Spinal cord (tissue), 10 donors: Measurements from ENCODE around the gene NHSL2. TPM values are rescaled to one million over a fixed set of nuclear protein-coding genes. Genes with fewer than 3 reads are reported as not detected.

Experiments used
- DNase-seq, 6 donors: peaks; one replicate each; pipeline versions ENCODE4 v3.0.0 to v3.0.0-alpha.2; 2013 to 2015; ENCODE audit warnings: low spot score in 6 of 6, low read depth in 4 of 6
- H3K27ac ChIP-seq: one replicate; pipeline ENCODE4 v1.5.1; 2013; ENCODE audit warnings: low read depth, low read length, control low read depth
- H3K27me3 ChIP-seq: one replicate; pipeline ENCODE4 v1.6.1; 2013; ENCODE audit warnings: low read length; ENCODE audit not compliant: control insufficient read depth, insufficient read depth
- H3K36me3 ChIP-seq: one replicate; pipeline ENCODE4 v1.6.1; 2013; ENCODE audit warnings: low read length; ENCODE audit not compliant: control insufficient read depth, insufficient read depth
- H3K4me1 ChIP-seq: one replicate; pipeline ENCODE4 v1.6.1; 2013; ENCODE audit warnings: low read length; ENCODE audit not compliant: control insufficient read depth, insufficient read depth
- H3K4me3 ChIP-seq: one replicate; pipeline ENCODE4 v1.5.1; 2013; ENCODE audit warnings: low read depth, low read length, control low read depth
- H3K9me3 ChIP-seq: one replicate; pipeline ENCODE4 v1.6.1; 2013; ENCODE audit warnings: low read length; ENCODE audit not compliant: control insufficient read depth, insufficient read depth
- WGBS: methylation state at CpG from one replicate; pipeline ENCODE4 v1.1.5; 2013; ENCODE audit warnings: missing lambda C conversion rate; ENCODE audit not compliant: insufficient coverage; 5-methylcytosine and 5-hydroxymethylcytosine counted together
- polyA plus RNA-seq, 2 donors: library from polyadenylated mRNA; unstranded; fragments of 120-200 nt; gene quantifications; one replicate each; pipeline ENCODE4 v1.2.1, GENCODE V29; 2013; ENCODE audit not compliant: insufficient read length in 2 of 2
- total RNA-seq, 2 donors: library from RNA; depleted of rRNA in 1 of 2; stranded (reverse); fragments of 120-200 nt in 1 of 2; fragments of >200 nt in 1 of 2; gene quantifications; one replicate each; pipeline versions ENCODE4 v1.2.3 to v1.2.4, GENCODE V29; 2013 to 2014
- donor health status: healthy.

NHSL2 gene
- total and polyA plus RNA-seq, 4 donors, result 6.1 to 19.2 (median 8.5) TPM

- peak overlapping the region; percentile 64 for H3K27ac ChIP-seq
- H3K4me3 ChIP-seq, result no peak overlapping the region
- WGBS, result 62% methylated on average over 5 of the region's 7 CpGs
- DNase-seq, result peak in 2 of 6 donors; percentile 64 to 69
- no peaks in the 10 kb centered on the region for H3K36me3 ChIP-seq
- H3K4me1 ChIP-seq, result peaks cover 10% of the 10 kb centered on the region
- peaks cover 15% of the 10 kb centered on the region for H3K27me3 ChIP-seq
- peaks cover 3% of the 10 kb centered on the region for H3K9me3 ChIP-seq
These were observed 119.1 kb downstream of the NHSL2 start for GRCh38 chrX:72029483-72030411.

DNA sequence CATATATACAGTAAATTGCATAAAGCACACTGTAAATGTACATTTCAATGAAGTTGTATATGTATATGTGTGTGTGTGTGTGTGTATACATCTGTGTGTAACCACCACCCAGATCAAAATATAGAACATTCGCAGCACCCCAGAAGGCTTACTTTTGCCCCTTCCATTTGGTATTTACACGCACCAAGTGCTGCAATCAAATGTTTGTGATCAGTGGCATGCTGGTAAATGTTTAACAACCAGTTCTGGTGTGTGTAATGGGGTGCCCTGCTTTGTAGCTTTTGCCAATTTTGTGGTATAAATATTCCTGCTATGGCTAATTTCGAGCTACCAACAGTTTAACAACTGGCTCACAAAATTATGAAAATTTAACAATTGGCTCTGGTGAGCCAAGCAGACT is 119.8 kb downstream of the NHSL2 start:
- WGBS, result no CpG with 5 or more reads among the region's 3 CpGs
- Histone ChIP-seq H3K4me1 (peaks cover 10% of the 10 kb centered on the region), H3K9me3 (peaks cover 3% of the 10 kb centered on the region), H3K36me3 (no peaks in the 10 kb centered on the region), H3K27ac (peak overlapping the region; percentile 64), H3K27me3 (peaks cover 15% of the 10 kb centered on the region), H3K4me3 (no peak overlapping the region)
- DNase-seq, result peak in 1 of 6 donors; percentile 51

- H3K36me3 ChIP-seq, result no peaks in the 10 kb centered on the region
- peaks cover 10% of the 10 kb centered on the region for H3K4me1 ChIP-seq
- H3K27ac ChIP-seq, result no peak overlapping the region
- no peak overlapping the region for H3K4me3 ChIP-seq
- DNase-seq, result no peak
- H3K27me3 ChIP-seq, result peaks cover 13% of the 10 kb centered on the region
- peaks cover 3% of the 10 kb centered on the region for H3K9me3 ChIP-seq
- WGBS, result no CpG with 5 or more reads among the region's 1 CpG
These were observed 120.5 kb downstream of the NHSL2 start for GRCh38 chrX:72031118-72031517.

- H3K4me1 ChIP-seq, result peaks cover 10% of the 10 kb centered on the region
- no CpG with 5 or more reads among the region's 5 CpGs for WGBS
- H3K4me3 ChIP-seq, result no peak overlapping the region
- H3K27ac ChIP-seq, result no peak overlapping the region
- no peaks in the 10 kb centered on the region for H3K36me3 ChIP-seq
- peaks cover 3% of the 10 kb centered on the region for H3K9me3 ChIP-seq
- DNase-seq, result no peak
- peaks cover 8% of the 10 kb centered on the region for H3K27me3 ChIP-seq
These were observed 121.0 kb downstream of the NHSL2 start for GRCh38 chrX:72031634-72032033.

DNA sequence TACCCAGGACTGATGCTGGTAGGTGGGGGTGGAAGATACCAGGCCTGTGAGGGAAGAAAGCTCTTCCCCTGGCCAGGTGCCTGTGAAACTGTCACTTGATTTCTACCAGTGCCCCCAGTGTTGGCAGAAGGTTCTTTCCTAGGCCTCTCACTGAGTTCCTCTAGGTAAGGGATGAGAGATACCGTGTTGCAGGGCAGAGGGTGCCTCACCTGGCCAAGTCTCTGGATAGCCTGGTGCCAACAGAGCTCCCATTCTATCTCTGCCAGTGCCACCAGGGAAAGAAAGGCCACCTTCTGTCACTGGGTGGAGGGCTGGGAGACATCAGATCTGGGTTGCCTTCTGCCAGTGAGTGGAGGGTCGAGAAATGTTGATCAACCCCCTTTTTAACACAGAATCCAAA is 127.0 kb downstream of the NHSL2 start:
- H3K4me3 ChIP-seq, result no peak overlapping the region
- H3K9me3 ChIP-seq, result peaks cover 2% of the 10 kb centered on the region
- DNase-seq, result no peak
- no peaks in the 10 kb centered on the region for H3K36me3 ChIP-seq
- 55% methylated on average over 1 of the region's 2 CpGs for WGBS
- peaks cover 15% of the 10 kb centered on the region for H3K4me1 ChIP-seq
- H3K27ac ChIP-seq, result no peak overlapping the region
- peaks cover 23% of the 10 kb centered on the region for H3K27me3 ChIP-seq

GRCh38 chrX:72038016-72038415 is 127.4 kb downstream of the NHSL2 start:
- Histone ChIP-seq H3K36me3 (no peaks in the 10 kb centered on the region), H3K27me3 (peaks cover 23% of the 10 kb centered on the region), H3K9me3 (no peaks in the 10 kb centered on the region), H3K4me1 (peaks cover 15% of the 10 kb centered on the region), H3K27ac (no peak overlapping the region), H3K4me3 (no peak overlapping the region)
- no peak for DNase-seq
- WGBS, result no CpG with 5 or more reads among the region's 4 CpGs

DNA sequence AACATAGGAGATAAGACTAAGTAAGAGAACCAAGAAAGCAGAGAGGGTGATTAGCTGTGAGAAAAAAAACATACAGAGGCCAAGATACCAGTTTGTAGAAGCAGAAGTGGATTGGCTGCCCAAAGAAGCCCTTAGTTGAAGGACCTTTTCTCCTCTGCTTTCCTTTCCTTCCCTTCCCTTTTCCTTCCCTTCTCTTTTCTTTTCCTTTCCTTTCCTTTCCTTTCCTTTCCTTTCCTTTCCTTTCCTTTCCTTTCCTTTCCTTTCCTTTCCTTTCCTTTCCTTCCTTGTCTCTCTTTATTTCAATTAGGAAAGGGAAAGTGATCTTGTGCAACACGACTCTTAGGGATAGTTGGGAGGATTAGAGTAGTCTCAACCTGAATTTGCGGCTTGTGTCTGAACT is 128.2 kb downstream of the NHSL2 start:
- Histone ChIP-seq H3K4me1 (peaks cover 15% of the 10 kb centered on the region), H3K9me3 (no peaks in the 10 kb centered on the region), H3K4me3 (no peak overlapping the region), H3K36me3 (no peaks in the 10 kb centered on the region), H3K27ac (no peak overlapping the region), H3K27me3 (peaks cover 28% of the 10 kb centered on the region)
- WGBS, result no CpG with 5 or more reads among the region's 2 CpGs
- no peak for DNase-seq

- 31% methylated on average over 3 of the region's 5 CpGs for WGBS
- Histone ChIP-seq H3K27me3 (peaks cover 29% of the 10 kb centered on the region), H3K36me3 (no peaks in the 10 kb centered on the region), H3K4me3 (no peak overlapping the region), H3K27ac (no peak overlapping the region), H3K4me1 (peaks cover 20% of the 10 kb centered on the region), H3K9me3 (no peaks in the 10 kb centered on the region)
- DNase-seq, result peak in 1 of 6 donors; percentile 56
These were observed 129.9 kb downstream of the NHSL2 start for GRCh38 chrX:72040506-72040905.

DNA sequence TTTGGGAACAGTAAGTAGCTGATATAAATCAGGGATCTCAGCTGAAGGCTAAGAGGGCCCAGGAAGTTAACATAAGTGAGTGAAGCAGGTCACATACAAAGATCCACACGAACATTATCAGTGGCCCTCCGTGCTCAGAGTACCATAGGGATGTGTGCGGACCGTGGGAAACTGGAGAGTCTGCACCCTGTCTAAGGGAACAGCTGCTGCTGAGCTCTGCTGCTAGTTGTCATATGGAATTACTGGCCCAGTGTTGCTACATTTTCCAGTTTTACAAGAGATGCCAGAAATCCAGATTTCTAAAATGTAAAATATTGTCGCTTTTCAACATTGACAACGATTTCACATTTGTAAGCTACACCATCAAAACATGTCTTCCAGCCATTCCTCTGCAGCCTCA is 130.5 kb downstream of the NHSL2 start:
- no peak overlapping the region for H3K4me3 ChIP-seq
- peaks cover 29% of the 10 kb centered on the region for H3K27me3 ChIP-seq
- H3K9me3 ChIP-seq, result no peaks in the 10 kb centered on the region
- no peaks in the 10 kb centered on the region for H3K36me3 ChIP-seq
- WGBS, result 73% methylated on average over 3 of the region's 6 CpGs
- peak in 1 of 6 donors; percentile 75 for DNase-seq
- H3K4me1 ChIP-seq, result peaks cover 20% of the 10 kb centered on the region
- no peak overlapping the region for H3K27ac ChIP-seq
